IMR-90 (cell line): ENCODE results near the gene STAU1. TPM values are rescaled to one million over a fixed set of nuclear protein-coding genes. Genes with fewer than 3 reads are reported as not detected.
A peak's percentile ranks its signal among the peaks of the same experiment; 100 is the strongest.

Experiments used
- ATAC-seq: fragments of 200-7000 bp; cut with Tn5 transposase; 2 replicates; pipeline ENCODE4 v1.9.1; 2020; ENCODE audit warnings: low read depth, mild to moderate bottlenecking, moderate library complexity
- BruUV-seq: library from RNA; stranded (reverse); fragments of 400-500 nt; replicated peaks from 2 replicates; lab custom pipeline; 2021; lab: Mats Ljungman, UMichigan
- CTCF ChIA-PET: fragments of 300-600 bp; formaldehyde crosslinking; extraction: SDS; loops from one replicate; lab custom pipeline; 2021; ENCODE audit warnings: antibody characterized with exemption; lab: Yijun Ruan, JAX
- POLR2A ChIA-PET: fragments of 300-600 bp; sonication (Branson Sonifier 250); formaldehyde crosslinking; loops from one replicate; lab custom pipeline; 2022; ENCODE audit warnings: antibody characterized with exemption; ENCODE audit not compliant: unreplicated experiment; lab: Charles Lee
- DNase-seq: peaks from one replicate; pipeline ENCODE4 v3.0.0; 2013
- H2AFZ ChIP-seq: replicated peaks from 2 replicates; pipeline ENCODE3; 2013; ENCODE audit warnings: low read length, mild to moderate bottlenecking; ENCODE audit not compliant: poor library complexity
- H2AK5ac ChIP-seq: 2 replicates; pipeline ENCODE4 v1.6.1; 2013; ENCODE audit warnings: low read depth, low read length, inconsistent platforms
- H2AK9ac ChIP-seq: replicated peaks from 2 replicates; pipeline ENCODE3; 2013; ENCODE audit warnings: mild to moderate bottlenecking, low read depth, low read length, moderate library complexity; ENCODE audit not compliant: poor library complexity
- H2BK120ac ChIP-seq: 2 replicates; pipeline ENCODE4 v1.6.1; 2013; ENCODE audit warnings: low read depth, low read length, inconsistent platforms
- H2BK15ac ChIP-seq: 3 replicates; pipeline ENCODE4 v1.6.1; 2013; ENCODE audit warnings: low read depth, low read length, inconsistent platforms
- H2BK20ac ChIP-seq: 2 replicates; pipeline ENCODE4 v1.6.1; 2013; ENCODE audit warnings: low read depth, mild to moderate bottlenecking, inconsistent platforms, low read length, moderate library complexity
- H2BK5ac ChIP-seq: 2 replicates; pipeline ENCODE4 v1.6.1; 2013; ENCODE audit warnings: mild to moderate bottlenecking, low read depth, low read length, inconsistent platforms; ENCODE audit not compliant: poor library complexity, severe bottlenecking
- H3K14ac ChIP-seq: replicated peaks from 2 replicates; pipeline ENCODE4 v1.6.1; 2013; ENCODE audit warnings: low read depth, low read length, inconsistent platforms
- H3K18ac ChIP-seq: 2 replicates; pipeline ENCODE4 v1.6.1; 2013; ENCODE audit warnings: low read depth, low read length, control low read depth
- H3K23ac ChIP-seq: 2 replicates; pipeline ENCODE4 v1.6.1; 2013; ENCODE audit warnings: low read depth, low read length, inconsistent platforms
- H3K27ac ChIP-seq: 2 replicates; pipeline ENCODE4 v1.5.1; 2013; ENCODE audit warnings: mild to moderate bottlenecking, control low read depth, low read length; ENCODE audit not compliant: insufficient read depth
- H3K27me3 ChIP-seq: 2 replicates; pipeline ENCODE4 v1.6.1; 2013; ENCODE audit warnings: low read length; ENCODE audit not compliant: control insufficient read depth, insufficient read depth
- H3K36me3 ChIP-seq: 2 replicates; pipeline ENCODE4 v1.6.1; 2013; ENCODE audit warnings: low read length, mixed read lengths; ENCODE audit not compliant: control insufficient read depth, insufficient read depth
- H3K4ac ChIP-seq: 2 replicates; pipeline ENCODE4 v1.6.1; 2013; ENCODE audit warnings: low read depth, low read length, inconsistent platforms
- H3K4me1 ChIP-seq: 2 replicates; pipeline ENCODE4 v1.6.1; 2013; ENCODE audit warnings: low read length, mixed read lengths; ENCODE audit not compliant: control insufficient read depth, insufficient read depth
- H3K4me2 ChIP-seq: 2 replicates; pipeline ENCODE4 v1.6.1; 2013; ENCODE audit warnings: low read depth, mild to moderate bottlenecking, control low read depth, low read length, moderate library complexity
- H3K4me3 ChIP-seq: 2 replicates; pipeline ENCODE4 v1.5.1; 2013; ENCODE audit warnings: low read depth, mild to moderate bottlenecking, control low read depth, low read length, moderate library complexity; ENCODE audit not compliant: insufficient read depth
- H3K56ac ChIP-seq: 2 replicates; pipeline ENCODE4 v1.6.1; 2013; ENCODE audit warnings: low read length, inconsistent platforms; ENCODE audit not compliant: insufficient read depth; ENCODE audit errors: extremely low read depth
- H3K79me1 ChIP-seq, 2 experiments: 2 replicates each; pipeline ENCODE4 v1.6.1; 2013; ENCODE audit warnings: low read length in 2 of 2, inconsistent platforms in 1 of 2, low read depth in 1 of 2
- H3K9ac ChIP-seq: 2 replicates; pipeline ENCODE4 v1.6.1; 2013; ENCODE audit warnings: low read depth, low read length, control low read depth
- H3K9me1 ChIP-seq: 2 replicates; pipeline ENCODE4 v1.6.1; 2013; ENCODE audit warnings: low read length, inconsistent platforms; ENCODE audit not compliant: insufficient read depth
- H3K9me3 ChIP-seq: 2 replicates; pipeline ENCODE4 v1.6.1; 2013; ENCODE audit warnings: low read length; ENCODE audit not compliant: control insufficient read depth, insufficient read depth
- H4K20me1 ChIP-seq: 2 replicates; pipeline ENCODE4 v1.6.1; 2013; ENCODE audit warnings: low read length, inconsistent platforms; ENCODE audit not compliant: insufficient read depth
- H4K5ac ChIP-seq: 2 replicates; pipeline ENCODE4 v1.6.1; 2013; ENCODE audit warnings: mild to moderate bottlenecking, low read depth, low read length, control low read depth
- H4K8ac ChIP-seq, 2 experiments: 2 replicates each; pipeline ENCODE4 v1.6.1; 2013; ENCODE audit warnings: low read depth in 2 of 2, low read length in 2 of 2, control low read depth in 1 of 2, inconsistent platforms in 1 of 2
- H4K91ac ChIP-seq: 2 replicates; pipeline ENCODE4 v1.6.1; 2013; ENCODE audit warnings: low read depth, low read length, inconsistent platforms; ENCODE audit not compliant: insufficient read depth
- BHLHE40 ChIP-seq: fragments of 150-350 bp; IDR thresholded peaks from 2 replicates; pipeline ENCODE4 v1.6.1; 2016; ENCODE audit warnings: mild to moderate bottlenecking, low read depth, low read length
- CEBPB ChIP-seq: IDR thresholded peaks from 2 replicates; pipeline ENCODE4 v1.6.1; 2012; ENCODE audit warnings: low read depth, low read length, improper control_type of control experiment
- MXI1 ChIP-seq: IDR thresholded peaks from 2 replicates; pipeline ENCODE4 v1.6.1; 2012; ENCODE audit warnings: low read depth, mild to moderate bottlenecking, low read length, moderate library complexity, borderline replicate concordance
- RCOR1 ChIP-seq: IDR thresholded peaks from 2 replicates; pipeline ENCODE4 v1.6.1; 2012; ENCODE audit warnings: mild to moderate bottlenecking, low read length, improper control_type of control experiment; ENCODE audit not compliant: insufficient replicate concordance
- WGBS, 2 experiments: methylation state at CpG; one replicate each; pipeline versions ENCODE4 v1.1.5 to v1.1.7; 2013; ENCODE audit warnings: missing lambda C conversion rate in 2 of 2; ENCODE audit not compliant: insufficient read length in 1 of 2; ENCODE audit errors: extremely low coverage in 2 of 2; 5-methylcytosine and 5-hydroxymethylcytosine counted together
- dilution Hi-C: fragments of 300-500 bp; cut with HindIII; formaldehyde crosslinking; loops from one replicate; pipeline ENCODE4 v1.14.3; 2018; ENCODE audit warnings: low sequenced_read_pairs; ENCODE audit not compliant: unreplicated experiment
- in situ Hi-C: fragments of 300-500 bp; cut with MboI; formaldehyde crosslinking; loops from 3 replicates; pipeline ENCODE4 v1.14.3; 2019; ENCODE audit warnings: low sequenced_read_pairs, inconsistent platforms, mixed read lengths
- intact Hi-C: fragments of 100-400 bp; cut with micrococcal nuclease; formaldehyde crosslinking; loops from 2 replicates; pipeline ENCODE4 v1.10.0; 2022
- polyA plus RNA-seq, 3 experiments: library from polyadenylated mRNA; depleted of rRNA; stranded (reverse); fragments of >200 nt; gene quantifications; 2 replicates each; pipeline ENCODE4 v1.2.3, GENCODE V29; 2012; ENCODE audit warnings: low replicate concordance in 1 of 3
- total RNA-seq: library from RNA; depleted of rRNA; stranded (reverse); fragments of >200 nt; gene quantifications from 2 replicates; pipeline ENCODE4 v1.2.3, GENCODE V29; 2012

The STAU1 gene
- total and polyA plus RNA-seq, 2 of the 4 experiments (the other 2 are of a cell fraction), result 35.3 to 50.3 TPM

- TF ChIP-seq RCOR1 (no peak), CEBPB (no peak), MXI1 (peak; percentile 9; the same call in 1 of the 2 replicates), BHLHE40 (no peak)
- no peak overlapping the region for H4K8ac ChIP-seq
- H3K36me3 ChIP-seq, result no peaks in the 10 kb centered on the region
- H3K56ac ChIP-seq, result peak overlapping the region; percentile 37; the same call in 1 of the 2 replicates
- peak overlapping the region; percentile 21 for H2AFZ ChIP-seq
- no peak overlapping the region for H2BK15ac ChIP-seq
- WGBS, 2 experiments, result 0% methylated on average over 3 of the region's 19 CpGs; no CpG with 5 or more reads in 1 of the 2 experiments
- POLR2A ChIA-PET, result interaction anchor here (0.5 to 0.6 kb wide), 2 partner anchors 19 to 1542 kb away, joined by 5 read pairs; no protein-coding TSS in a partner anchor
- H3K79me1 ChIP-seq, result peaks cover 5 to 39% of the 10 kb centered on the region in 2 experiments; a peak in 3 of 4 replicates
- H3K9me3 ChIP-seq, result no peaks in the 10 kb centered on the region
- H2AK9ac ChIP-seq, result peak overlapping the region; percentile 45
- no peaks in the 10 kb centered on the region for H3K9me1 ChIP-seq
- no peaks in the 10 kb centered on the region for H3K4me1 ChIP-seq
- peak overlapping the region; percentile 75 for H3K4me3 ChIP-seq
- peak overlapping the region; percentile 51; the same call in 1 of the 2 replicates for H3K4ac ChIP-seq
- H4K91ac ChIP-seq, result no peak overlapping the region
- peak overlapping the region; percentile 69 for H3K14ac ChIP-seq
- no peak overlapping the region for H2BK20ac ChIP-seq
- H2BK5ac ChIP-seq, result peak overlapping the region; percentile 47
- H3K4me2 ChIP-seq, result peak overlapping the region; percentile 91
- peak overlapping the region; percentile 85 for H3K9ac ChIP-seq
- H3K27ac ChIP-seq, result peak overlapping the region; percentile 59
- in situ Hi-C loops, result no loop called here
- DNase-seq, result peak; percentile 62
- dilution Hi-C loops, result no loop called here
- CTCF ChIA-PET, result interaction anchor here (0.5 to 1.2 kb wide), 3 partner anchors 11 to 30 kb away, joined by 3 to 5 read pairs (median 4); no protein-coding TSS in a partner anchor
- BruUV-seq, result TSS peak; percentile 34
- no peak overlapping the region for H3K18ac ChIP-seq
- intact Hi-C loops, result loop anchor here (1.0 to 10.0 kb wide), 4 partner anchors 20 to 381 kb away; partner anchors contain the start of gene PTGIS
- no peak overlapping the region for H2AK5ac ChIP-seq
- H3K23ac ChIP-seq, result peak overlapping the region; percentile 77
- H4K5ac ChIP-seq, result no peak overlapping the region
- peak; percentile 5; the same call in 1 of the 2 replicates for ATAC-seq
- no peak overlapping the region for H2BK120ac ChIP-seq
- peaks cover 52% of the 10 kb centered on the region for H4K20me1 ChIP-seq
- no peaks in the 10 kb centered on the region for H3K27me3 ChIP-seq
Measured at GRCh38 chr20:49186535-49187329, 1.4 kb downstream of the STAU1 start.
